Loucy (cell line): Measurements from ENCODE around the gene CELSR1.

Experiments
- EZH2phosphoT487 ChIP-seq: fragments of 200-600 bp; IDR thresholded peaks from 2 replicates; pipeline ENCODE4 v1.6.1; 2018; ENCODE audit warnings: antibody characterized with exemption, mild to moderate bottlenecking, moderate library complexity, borderline replicate concordance
- TF ChIP-seq, protein P1 (sequence below): fragments of 200-600 bp; sonication (generic); conservative IDR thresholded peaks from 2 replicates; pipeline ENCODE4 v1.5.1; 2014; ENCODE audit warnings: mild to moderate bottlenecking, antibody characterized with exemption, low read length

- TF ChIP-seq, protein P1, sequence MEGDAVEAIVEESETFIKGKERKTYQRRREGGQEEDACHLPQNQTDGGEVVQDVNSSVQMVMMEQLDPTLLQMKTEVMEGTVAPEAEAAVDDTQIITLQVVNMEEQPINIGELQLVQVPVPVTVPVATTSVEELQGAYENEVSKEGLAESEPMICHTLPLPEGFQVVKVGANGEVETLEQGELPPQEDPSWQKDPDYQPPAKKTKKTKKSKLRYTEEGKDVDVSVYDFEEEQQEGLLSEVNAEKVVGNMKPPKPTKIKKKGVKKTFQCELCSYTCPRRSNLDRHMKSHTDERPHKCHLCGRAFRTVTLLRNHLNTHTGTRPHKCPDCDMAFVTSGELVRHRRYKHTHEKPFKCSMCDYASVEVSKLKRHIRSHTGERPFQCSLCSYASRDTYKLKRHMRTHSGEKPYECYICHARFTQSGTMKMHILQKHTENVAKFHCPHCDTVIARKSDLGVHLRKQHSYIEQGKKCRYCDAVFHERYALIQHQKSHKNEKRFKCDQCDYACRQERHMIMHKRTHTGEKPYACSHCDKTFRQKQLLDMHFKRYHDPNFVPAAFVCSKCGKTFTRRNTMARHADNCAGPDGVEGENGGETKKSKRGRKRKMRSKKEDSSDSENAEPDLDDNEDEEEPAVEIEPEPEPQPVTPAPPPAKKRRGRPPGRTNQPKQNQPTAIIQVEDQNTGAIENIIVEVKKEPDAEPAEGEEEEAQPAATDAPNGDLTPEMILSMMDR, result no peak
- no peak for TF ChIP-seq EZH2phosphoT487
These were observed 77.9 kb downstream of the CELSR1 start for GRCh38 chr22:46459347-46460065.
